HG03175 (cell line): ENCODE results near the gene STIM2.

ENCODE experiments used
- ATAC-seq: cut with Tn5 transposase; IDR thresholded peaks from one replicate; pipeline ENCODE4 v1.9.1; 2021; ENCODE audit warnings: mild to moderate bottlenecking, moderate library complexity; ENCODE audit not compliant: unreplicated experiment

Gene STIM2

GRCh38 chr4:26836539-26836938, 24.1 kb upstream of the STIM2 start:
- ATAC-seq = no peak

GRCh38 chr4:26837993-26838842, 22.4 kb upstream of the STIM2 start:
- ATAC-seq = no peak

GRCh38 chr4:26839016-26839415, 21.6 kb upstream of the STIM2 start:
- no peak for ATAC-seq

- ATAC-seq = no peak
Measured at GRCh38 chr4:26839534-26839951, 21.1 kb upstream of the STIM2 start.

- ATAC-seq = no peak
Measured at GRCh38 chr4:26840786-26841185, 19.9 kb upstream of the STIM2 start.

GRCh38 chr4:26842911-26843310, 17.7 kb upstream of the STIM2 start:
- ATAC-seq = no peak

GRCh38 chr4:26850528-26850927, 10.1 kb upstream of the STIM2 start:
- ATAC-seq = no peak

- no peak for ATAC-seq
Measured at GRCh38 chr4:26851129-26851528, 9.5 kb upstream of the STIM2 start.

GRCh38 chr4:26854701-26855100, 5.9 kb upstream of the STIM2 start:
- no peak for ATAC-seq

- ATAC-seq = no peak
Measured at GRCh38 chr4:26856906-26857277, 3.7 kb upstream of the STIM2 start.

- peak; percentile 52 for ATAC-seq
Measured at GRCh38 chr4:26857278-26858034, 3.2 kb upstream of the STIM2 start.

GRCh38 chr4:26858035-26858918, 2.4 kb upstream of the STIM2 start:
- no peak for ATAC-seq

GRCh38 chr4:26858947-26859401, 1.7 kb upstream of the STIM2 start:
- ATAC-seq = no peak

GRCh38 chr4:26859762-26860156, 882 bp upstream of the STIM2 start:
- no peak for ATAC-seq

GRCh38 chr4:26860922-26861433, 337 bp downstream of the STIM2 start:
- ATAC-seq = peak; percentile 28

- peak; percentile 45 for ATAC-seq
Measured at GRCh38 chr4:26861434-26862186, 969 bp downstream of the STIM2 start.

GRCh38 chr4:26862381-26862915, 1.8 kb downstream of the STIM2 start:
- no peak for ATAC-seq

GRCh38 chr4:26863512-26863911, 2.9 kb downstream of the STIM2 start:
- ATAC-seq = no peak

GRCh38 chr4:26864899-26865298, 4.3 kb downstream of the STIM2 start:
- ATAC-seq = no peak

- no peak for ATAC-seq
Measured at GRCh38 chr4:26866203-26866602, 5.6 kb downstream of the STIM2 start.
